Endodermal cell (in vitro differentiated cells): ENCODE measurements around the gene FAM149A. TPM values are rescaled to one million over a fixed set of nuclear protein-coding genes. Genes with fewer than 3 reads are reported as not detected.

ENCODE experiments used
- DNase-seq: peaks from one replicate; pipeline ENCODE4 v3.0.0-alpha.2; 2017
- H3K27ac ChIP-seq: 2 replicates; pipeline ENCODE4 v1.5.1; 2013; ENCODE audit warnings: mild to moderate bottlenecking, low read depth, low read length, moderate library complexity
- H3K27me3 ChIP-seq: 2 replicates; pipeline ENCODE4 v1.6.1; 2013; ENCODE audit warnings: mild to moderate bottlenecking, low read length, moderate library complexity; ENCODE audit not compliant: insufficient read depth, control insufficient read depth, poor library complexity, severe bottlenecking
- H3K36me3 ChIP-seq: 2 replicates; pipeline ENCODE4 v1.7.0; 2013; ENCODE audit warnings: mild to moderate bottlenecking, low read length, moderate library complexity; ENCODE audit not compliant: control insufficient read depth, insufficient read depth
- H3K4me1 ChIP-seq: one replicate; pipeline ENCODE4 v1.7.0; 2013; ENCODE audit warnings: low read length; ENCODE audit not compliant: control insufficient read depth, insufficient read depth
- H3K4me3 ChIP-seq: 2 replicates; pipeline ENCODE4 v1.5.1; 2013; ENCODE audit warnings: mild to moderate bottlenecking, low read length, moderate library complexity
- H3K9ac ChIP-seq: 2 replicates; pipeline ENCODE4 v1.6.1; 2013; ENCODE audit warnings: mild to moderate bottlenecking, low read length, moderate library complexity; ENCODE audit not compliant: poor library complexity, severe bottlenecking; ENCODE audit errors: extremely low read depth
- H3K9me3 ChIP-seq: 2 replicates; pipeline ENCODE4 v1.6.1; 2013; ENCODE audit warnings: mild to moderate bottlenecking, low read length, moderate library complexity; ENCODE audit not compliant: control insufficient read depth
- H3K27ac Mint-ChIP-seq: 2 replicates; pipeline ENCODE4 v1.8.0; 2020; ENCODE audit warnings: mixed read lengths
- H3K27me3 Mint-ChIP-seq: 2 replicates; pipeline ENCODE4 v1.8.0; 2021; ENCODE audit warnings: mild to moderate bottlenecking, mixed read lengths; ENCODE audit not compliant: insufficient read depth
- H3K36me3 Mint-ChIP-seq: 2 replicates; pipeline ENCODE4 v1.8.0; 2020; ENCODE audit warnings: low read depth, mixed read lengths
- H3K4me1 Mint-ChIP-seq: 2 replicates; pipeline ENCODE4 v1.8.0; 2020; ENCODE audit warnings: mixed read lengths
- H3K4me3 Mint-ChIP-seq: 2 replicates; pipeline ENCODE4 v1.8.0; 2020; ENCODE audit warnings: mild to moderate bottlenecking, moderate library complexity, mixed read lengths
- H3K9me3 Mint-ChIP-seq: 2 replicates; pipeline ENCODE4 v1.8.0; 2020; ENCODE audit warnings: mild to moderate bottlenecking, mixed read lengths
- CTCF ChIP-seq: fragments of 200-600 bp; sonication (generic); conservative IDR thresholded peaks from 2 replicates; pipeline ENCODE4 v1.5.0; 2021; ENCODE audit warnings: antibody characterized with exemption, mild to moderate bottlenecking
- WGBS, 2 experiments: methylation state at CpG; one replicate each; pipeline versions ENCODE4 v1.1.5 to v1.1.7; 2013; ENCODE audit warnings: missing lambda C conversion rate in 2 of 2, mixed read lengths in 1 of 2; ENCODE audit not compliant: insufficient coverage in 1 of 2, insufficient read length in 1 of 2; 5-methylcytosine and 5-hydroxymethylcytosine counted together
- long read RNA-seq, 4 experiments: library from polyadenylated mRNA in 2 of 4; library from RNA in 1 of 4; library from capped mRNA in 1 of 4; stranded (forward) in 3 of 4; unstranded in 1 of 4; transcript quantifications; one replicate each; pipeline ENCODE4 v2.0.0, GENCODE V29; 2020 to 2021; ENCODE audit warnings: inconsistent platforms in 1 of 4
- polyA plus RNA-seq, 2 experiments: library from polyadenylated mRNA; stranded (reverse); fragments of 50-300 nt; gene quantifications; one replicate each; pipeline ENCODE4 v1.2.3, GENCODE V29; 2013
- total RNA-seq, 2 donors: library from RNA; stranded (reverse); fragmentation: NEBNext Ultra II Directional in 1 of 2; extraction: Animal tissue kit (Norgen Biotek cat#: 25700) in 1 of 2; gene quantifications; 2 replicates in 1 of 2; 3 replicates in 1 of 2; pipeline ENCODE4 v1.2.1, GENCODE V29; 2021

Gene FAM149A
- total RNA-seq = 1 to 10 TPM; 2.4 to 3.3 TPM
- 6.7 TPM for polyA plus RNA-seq (2013, experiment 1 of 2)
- polyA plus RNA-seq (2013, experiment 2 of 2) = 5.4 TPM
- long read RNA-seq, experiment 1, partial matches to known transcripts = 2 of 4 reads
- long read RNA-seq, experiment 1, other reads (novel, unspliced or antisense) = 1 of 4 reads
- long read RNA-seq, experiment 2, partial matches to known transcripts = 2 of 6 reads
- long read RNA-seq, experiment 2, other reads (novel, unspliced or antisense) = 4 of 6 reads
- long read RNA-seq, experiment 3, partial matches to known transcripts = 0 of 2 reads
- long read RNA-seq, experiment 3, other reads (novel, unspliced or antisense) = 2 of 2 reads
- long read RNA-seq, experiment 4 = 0 reads

DNA sequence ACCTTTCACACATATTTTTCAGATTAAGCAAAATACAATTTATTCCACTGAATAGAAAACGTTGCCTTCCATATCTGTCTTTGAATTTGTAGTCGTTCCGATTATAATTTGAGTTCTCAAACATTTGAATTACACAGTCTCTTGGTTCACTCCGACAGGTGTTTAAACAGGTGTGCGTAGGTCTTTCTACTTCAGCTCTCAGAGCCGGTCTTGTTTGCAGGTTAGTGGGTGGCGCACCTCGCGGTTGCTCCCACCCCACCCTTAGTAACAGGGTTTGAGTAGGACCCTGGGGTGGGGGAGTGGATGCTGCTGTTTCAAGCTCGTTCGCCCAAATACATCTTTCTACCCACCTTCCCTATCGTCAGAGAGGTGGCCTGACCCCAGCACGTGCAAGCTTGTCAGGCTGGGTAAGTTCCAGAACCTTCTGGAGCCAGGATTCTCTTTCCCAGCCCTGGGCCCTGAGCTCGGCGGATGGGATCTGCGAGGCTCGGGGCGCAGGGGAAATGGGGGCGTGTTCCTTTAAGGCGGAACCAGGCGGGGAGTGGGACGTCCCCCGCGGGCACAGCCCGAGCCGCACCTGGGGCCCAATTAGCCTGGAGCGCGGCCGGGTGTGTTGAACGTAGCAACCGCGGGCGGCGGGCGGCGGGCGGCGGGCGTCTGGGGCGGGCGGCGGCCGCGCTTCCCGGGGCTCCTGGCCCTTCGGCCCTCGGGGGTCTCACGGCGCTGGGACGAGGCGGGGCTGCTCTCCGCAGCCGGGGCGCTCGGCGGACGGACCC is at the start of gene FAM149A:
Gene FAM149A, plus strand, starts transcription at position 591 of the 776 bp plus-strand sequence.
- H3K27ac Mint-ChIP-seq = no peak within 1 kb of the TSS
- H3K36me3 ChIP-seq = no peaks in the 10 kb centered on the region
- no peaks in the 10 kb centered on the region for H3K9me3 ChIP-seq
- peaks cover 10% of the 10 kb centered on the region for H3K4me1 Mint-ChIP-seq
- H3K4me3 ChIP-seq = peak within 1 kb of the TSS; percentile 58
- H3K36me3 Mint-ChIP-seq = no peaks in the 10 kb centered on the region
- H3K27ac ChIP-seq = no peak within 1 kb of the TSS
- peak within 1 kb of the TSS; percentile 49 for H3K4me3 Mint-ChIP-seq
- peaks cover 5% of the 10 kb centered on the region for H3K9me3 Mint-ChIP-seq
- H3K4me1 ChIP-seq = no peaks in the 10 kb centered on the region
- peaks cover 39% of the 10 kb centered on the region for H3K27me3 ChIP-seq
- TF ChIP-seq CTCF = no peak
- no peak within 1 kb of the TSS for H3K9ac ChIP-seq
- WGBS, 2 experiments = 17 to 29% methylated on average over 20 to 53 of the region's 57 CpGs
- peaks cover 37% of the 10 kb centered on the region for H3K27me3 Mint-ChIP-seq
- DNase-seq = no peak

DNA sequence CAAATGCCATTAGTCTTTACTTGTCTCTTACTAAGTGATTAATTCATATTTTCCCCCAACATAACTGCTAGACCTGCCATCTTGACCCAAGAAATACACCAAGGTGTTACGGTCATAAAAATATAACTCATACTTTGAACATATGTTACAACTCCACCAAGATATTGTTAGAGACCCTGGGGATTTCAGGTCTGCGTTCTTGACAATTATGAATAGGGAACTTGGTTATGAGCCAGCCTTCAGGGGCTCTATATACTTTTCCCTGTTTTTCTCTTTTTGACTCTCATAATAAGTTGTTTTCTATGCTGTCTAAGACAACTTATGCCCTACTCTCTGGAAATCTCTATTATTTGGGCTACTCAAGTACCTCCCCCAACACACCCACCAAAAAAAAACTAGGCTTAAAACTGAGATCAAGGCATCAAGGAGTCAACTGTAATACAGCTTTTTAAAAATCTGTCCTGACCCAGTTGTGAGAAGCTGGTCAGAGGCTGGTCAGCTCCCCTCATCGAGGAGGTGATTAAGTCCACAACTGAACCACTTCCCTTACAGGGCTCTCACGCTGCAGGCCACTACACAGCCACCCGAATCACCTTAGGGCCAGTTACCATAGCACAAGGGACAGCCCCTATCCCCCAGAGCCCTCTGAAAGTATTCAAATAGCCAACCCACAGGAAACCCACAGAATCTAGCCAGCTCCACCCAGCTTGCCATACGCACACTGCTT is 46.1 kb upstream of the FAM149A start:
- no peak for TF ChIP-seq CTCF
- H3K9me3 Mint-ChIP-seq = peaks cover 18% of the 10 kb centered on the region
- H3K4me3 Mint-ChIP-seq = no peak overlapping the region
- H3K27me3 Mint-ChIP-seq = no peaks in the 10 kb centered on the region
- Histone ChIP-seq H3K27me3 (no peaks in the 10 kb centered on the region), H3K4me1 (no peaks in the 10 kb centered on the region), H3K4me3 (no peak overlapping the region), H3K36me3 (no peaks in the 10 kb centered on the region), H3K9me3 (no peaks in the 10 kb centered on the region), H3K27ac (no peak overlapping the region), H3K9ac (no peak overlapping the region)
- H3K4me1 Mint-ChIP-seq = no peaks in the 10 kb centered on the region
- peaks cover 5% of the 10 kb centered on the region for H3K36me3 Mint-ChIP-seq
- H3K27ac Mint-ChIP-seq = no peak overlapping the region
- DNase-seq = no peak
- WGBS, 2 experiments = 92 to 96% methylated on average over 2 to 6 of the region's 6 CpGs

DNA sequence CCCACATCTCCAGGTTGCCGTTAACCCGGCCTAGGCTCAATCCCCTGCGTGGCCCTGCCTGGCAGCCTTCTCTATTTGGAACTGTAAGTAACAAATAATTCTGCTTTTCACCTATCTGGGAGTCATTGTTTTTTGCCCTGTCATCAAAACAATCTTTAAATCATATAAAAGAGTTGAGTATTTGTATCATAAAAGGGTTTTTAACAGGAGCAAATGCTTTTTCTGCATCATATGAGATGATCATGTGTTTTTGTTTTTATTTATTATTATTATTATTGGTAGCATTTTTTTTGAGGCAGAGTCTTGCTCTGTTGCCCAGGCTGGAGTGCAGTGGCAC is 45.6 kb upstream of the FAM149A start:
- no peak for TF ChIP-seq CTCF
- Histone ChIP-seq H3K9ac (no peak overlapping the region), H3K4me1 (no peaks in the 10 kb centered on the region), H3K27me3 (no peaks in the 10 kb centered on the region), H3K36me3 (no peaks in the 10 kb centered on the region), H3K4me3 (no peak overlapping the region), H3K9me3 (no peaks in the 10 kb centered on the region), H3K27ac (no peak overlapping the region)
- Mint-ChIP-seq H3K9me3 (peaks cover 18% of the 10 kb centered on the region), H3K27me3 (no peaks in the 10 kb centered on the region), H3K36me3 (peaks cover 5% of the 10 kb centered on the region), H3K27ac (no peak overlapping the region), H3K4me1 (no peaks in the 10 kb centered on the region), H3K4me3 (no peak overlapping the region)
- no peak for DNase-seq
- WGBS, 2 experiments = 91 to 93% methylated on average over 2 to 3 of the region's 3 CpGs
